Measurements from ENCODE around the gene KRTAP5-7. TPM values are rescaled to one million over a fixed set of nuclear protein-coding genes. Genes with fewer than 3 reads are reported as not detected.
A peak's percentile ranks its signal among the peaks of the same experiment; 100 is the strongest.

The KRTAP5-7 gene
- total RNA-seq, 1 experiment from 2014 or later, result not detected

DNA sequence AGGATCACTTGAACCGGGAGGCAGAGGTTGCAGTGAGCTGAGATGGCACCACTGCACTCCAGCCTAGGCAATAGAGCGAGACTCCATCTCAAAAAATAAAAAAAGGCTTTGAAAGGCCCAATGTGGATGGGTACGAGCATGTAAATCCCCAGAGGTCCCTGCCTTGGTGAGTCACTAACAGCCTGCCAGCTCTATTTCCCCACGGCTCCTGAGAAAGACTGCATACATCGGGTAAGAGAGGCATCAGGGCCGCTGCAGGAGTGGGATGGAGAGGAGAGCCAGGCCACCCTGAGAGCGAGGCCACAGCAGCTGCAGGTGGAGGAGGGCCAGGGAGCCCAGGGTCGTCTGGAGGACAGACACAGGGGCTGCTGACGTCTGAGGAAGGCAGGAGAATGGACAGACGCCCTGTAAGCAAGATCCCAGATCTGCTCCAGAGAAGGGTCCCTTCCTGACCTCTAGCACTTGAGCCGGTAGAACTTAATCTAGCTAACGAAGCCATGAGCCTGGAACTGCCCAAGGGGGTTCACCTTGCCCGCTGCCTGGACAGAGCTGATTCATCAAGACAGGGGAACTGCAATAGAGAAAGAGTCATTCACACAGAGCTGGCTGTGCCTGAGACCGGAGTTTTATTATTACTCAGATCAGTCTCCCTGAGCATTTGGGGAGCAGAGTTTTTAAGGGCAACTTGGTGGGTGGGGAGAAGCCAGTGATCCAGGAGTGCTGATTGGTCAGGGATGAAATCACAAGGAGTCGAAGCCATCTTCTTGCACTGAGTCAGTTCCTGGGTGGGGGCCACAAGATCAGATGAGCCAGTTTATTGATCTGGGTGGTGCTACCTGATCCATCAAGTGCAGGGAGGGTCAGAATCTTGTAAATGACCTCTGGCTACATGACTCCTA is 16.1 kb downstream of the KRTAP5-7 start:
- DNase-seq (ENCODE audit: unreplicated experiment), result peak; percentile 10
- intact Hi-C loops (cut with micrococcal nuclease), result no loop called here
- Mint-ChIP-seq H3K27ac (ENCODE audit: low read depth, unreplicated experiment) (no peak overlapping the region), H3K4me1 (ENCODE audit: insufficient read depth, unreplicated experiment) (no peaks in the 10 kb centered on the region), H3K27me3 (ENCODE audit: insufficient read depth, unreplicated experiment) (no peaks in the 10 kb centered on the region), H3K36me3 (ENCODE audit: insufficient read depth, unreplicated experiment) (no peaks in the 10 kb centered on the region), H3K9me3 (ENCODE audit: unreplicated experiment) (peaks cover 19% of the 10 kb centered on the region), H3K4me3 (ENCODE audit: unreplicated experiment) (no peak overlapping the region)
- POLR2A ChIA-PET, result interaction anchor here (1.0 kb wide), 1 partner anchor 8 kb away, joined by 5 read pairs; no protein-coding TSS in a partner anchor
- CTCF ChIA-PET, result no interaction called here
- TF ChIP-seq, protein P1, sequence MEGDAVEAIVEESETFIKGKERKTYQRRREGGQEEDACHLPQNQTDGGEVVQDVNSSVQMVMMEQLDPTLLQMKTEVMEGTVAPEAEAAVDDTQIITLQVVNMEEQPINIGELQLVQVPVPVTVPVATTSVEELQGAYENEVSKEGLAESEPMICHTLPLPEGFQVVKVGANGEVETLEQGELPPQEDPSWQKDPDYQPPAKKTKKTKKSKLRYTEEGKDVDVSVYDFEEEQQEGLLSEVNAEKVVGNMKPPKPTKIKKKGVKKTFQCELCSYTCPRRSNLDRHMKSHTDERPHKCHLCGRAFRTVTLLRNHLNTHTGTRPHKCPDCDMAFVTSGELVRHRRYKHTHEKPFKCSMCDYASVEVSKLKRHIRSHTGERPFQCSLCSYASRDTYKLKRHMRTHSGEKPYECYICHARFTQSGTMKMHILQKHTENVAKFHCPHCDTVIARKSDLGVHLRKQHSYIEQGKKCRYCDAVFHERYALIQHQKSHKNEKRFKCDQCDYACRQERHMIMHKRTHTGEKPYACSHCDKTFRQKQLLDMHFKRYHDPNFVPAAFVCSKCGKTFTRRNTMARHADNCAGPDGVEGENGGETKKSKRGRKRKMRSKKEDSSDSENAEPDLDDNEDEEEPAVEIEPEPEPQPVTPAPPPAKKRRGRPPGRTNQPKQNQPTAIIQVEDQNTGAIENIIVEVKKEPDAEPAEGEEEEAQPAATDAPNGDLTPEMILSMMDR (IDR thresholded peaks at IDR 0.05; ENCODE audit: unreplicated experiment), result no peak
- BruUV-seq (replicated peaks), result no TSS peak

DNA sequence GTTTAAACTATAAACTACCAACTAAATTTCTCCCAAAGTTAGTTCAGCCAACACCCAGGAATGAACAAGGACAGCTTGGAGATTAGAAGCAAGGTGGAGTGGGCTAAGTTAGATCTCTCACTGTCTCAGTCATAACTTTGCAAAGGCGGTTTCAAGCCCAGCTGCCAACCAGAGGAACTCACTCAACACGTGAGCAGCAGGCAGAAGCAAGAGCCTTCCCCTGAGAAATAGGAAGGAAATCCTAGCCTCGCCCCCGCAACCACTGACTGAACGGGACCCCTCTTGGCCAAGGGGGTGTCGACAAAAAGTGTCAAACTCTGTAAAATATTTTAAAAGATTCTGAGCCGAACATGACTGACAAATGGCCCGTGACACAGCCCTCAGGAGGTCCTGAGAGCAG is 16.8 kb downstream of the KRTAP5-7 start:
- no peak for DNase-seq (ENCODE audit: unreplicated experiment)
- Mint-ChIP-seq H3K4me3 (ENCODE audit: unreplicated experiment) (no peak overlapping the region), H3K36me3 (ENCODE audit: insufficient read depth, unreplicated experiment) (no peaks in the 10 kb centered on the region), H3K27ac (ENCODE audit: low read depth, unreplicated experiment) (no peak overlapping the region), H3K27me3 (ENCODE audit: insufficient read depth, unreplicated experiment) (no peaks in the 10 kb centered on the region), H3K4me1 (ENCODE audit: insufficient read depth, unreplicated experiment) (no peaks in the 10 kb centered on the region), H3K9me3 (ENCODE audit: unreplicated experiment) (peaks cover 19% of the 10 kb centered on the region)
- CTCF ChIA-PET, result no interaction called here
- no TSS peak for BruUV-seq (replicated peaks)
- TF ChIP-seq, protein P1 (IDR thresholded peaks at IDR 0.05; ENCODE audit: unreplicated experiment), result no peak
- POLR2A ChIA-PET, result no interaction called here
- intact Hi-C loops (cut with micrococcal nuclease), result no loop called here

DNA sequence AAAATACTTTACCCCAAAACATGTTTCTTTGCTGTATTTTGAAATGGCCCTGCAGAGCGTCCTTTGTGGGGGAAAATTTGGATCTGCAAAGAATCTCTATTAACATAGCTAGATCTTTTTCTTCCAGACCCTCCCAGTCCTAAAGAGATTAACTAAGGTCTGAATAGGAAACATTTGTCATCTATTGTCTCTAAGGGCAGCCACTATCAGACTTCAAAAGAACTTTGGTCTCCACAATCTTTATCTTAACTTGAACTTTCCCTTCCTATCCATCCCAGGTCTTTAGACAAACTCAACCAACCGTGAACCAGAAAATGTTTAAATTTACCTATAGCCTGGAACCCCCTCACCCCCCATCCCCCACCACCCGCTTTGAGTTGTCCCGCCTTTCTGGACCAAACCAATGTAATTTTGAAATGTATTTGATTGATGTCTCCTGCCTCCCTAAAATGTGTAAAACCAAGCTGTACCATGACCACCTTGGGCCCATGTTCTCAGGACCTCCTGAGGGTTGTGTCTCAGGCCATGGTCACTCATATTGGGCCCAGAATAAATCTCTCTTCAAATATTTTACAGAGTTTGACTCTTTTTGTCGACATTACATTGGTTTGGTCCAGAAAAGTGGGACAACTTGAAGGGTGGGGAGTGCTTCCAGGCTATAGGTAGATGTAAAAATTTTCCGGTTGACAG is 17.6 kb downstream of the KRTAP5-7 start:
- POLR2A ChIA-PET, result no interaction called here
- H3K9me3 Mint-ChIP-seq (ENCODE audit: unreplicated experiment), result peaks cover 19% of the 10 kb centered on the region
- DNase-seq (ENCODE audit: unreplicated experiment), result no peak
- CTCF ChIA-PET, result interaction anchor here (0.6 to 0.7 kb wide), 3 partner anchors 35 to 186 kb away, joined by 3 to 4 read pairs (median 3); no protein-coding TSS in a partner anchor
- H3K4me1 Mint-ChIP-seq (ENCODE audit: insufficient read depth, unreplicated experiment), result no peaks in the 10 kb centered on the region
- no TSS peak for BruUV-seq (replicated peaks)
- no peak overlapping the region for H3K27ac Mint-ChIP-seq (ENCODE audit: low read depth, unreplicated experiment)
- no peaks in the 10 kb centered on the region for H3K36me3 Mint-ChIP-seq (ENCODE audit: insufficient read depth, unreplicated experiment)
- TF ChIP-seq, protein P1 (IDR thresholded peaks at IDR 0.05; ENCODE audit: unreplicated experiment), result no peak
- no peak overlapping the region for H3K4me3 Mint-ChIP-seq (ENCODE audit: unreplicated experiment)
- no peaks in the 10 kb centered on the region for H3K27me3 Mint-ChIP-seq (ENCODE audit: insufficient read depth, unreplicated experiment)
- intact Hi-C loops (cut with micrococcal nuclease), result no loop called here

DNA sequence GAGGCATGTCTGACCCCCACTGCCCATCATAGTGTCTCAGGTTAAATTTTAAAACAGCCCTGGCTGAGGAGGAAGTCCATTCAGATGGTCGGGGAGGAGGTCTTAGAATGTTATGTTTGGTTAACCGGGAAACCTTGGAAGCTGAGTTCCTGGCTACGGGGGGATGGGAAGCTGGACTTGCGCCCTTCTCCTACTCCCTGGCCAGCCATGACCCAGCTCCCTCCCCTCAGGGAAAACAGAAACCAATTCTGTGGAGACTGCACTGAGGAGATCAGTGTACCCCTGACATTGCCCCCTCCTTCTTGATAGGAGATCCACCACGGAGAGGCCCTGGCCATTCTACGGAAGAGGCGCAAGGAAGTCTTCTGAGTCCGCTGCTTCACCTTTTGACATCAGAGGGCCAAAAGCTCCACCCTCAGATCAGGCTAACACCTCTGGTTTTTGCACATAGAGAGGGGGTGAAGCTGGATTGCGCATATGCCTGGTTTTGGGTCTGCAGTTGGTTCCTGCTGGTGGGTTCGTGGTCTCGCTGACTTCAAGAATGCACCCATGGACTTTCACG is 18.4 kb downstream of the KRTAP5-7 start:
- TF ChIP-seq, protein P1 (IDR thresholded peaks at IDR 0.05; ENCODE audit: unreplicated experiment), result no peak
- ChIA-PET POLR2A (interaction anchor here (0.6 kb wide), 1 partner anchor 425 kb away, joined by 3 read pairs; no protein-coding TSS in a partner anchor), CTCF (interaction anchor here (0.6 to 0.7 kb wide), 2 partner anchors 34 to 187 kb away, joined by 3 read pairs; no protein-coding TSS in a partner anchor)
- no peaks in the 10 kb centered on the region for H3K36me3 Mint-ChIP-seq (ENCODE audit: insufficient read depth, unreplicated experiment)
- intact Hi-C loops (cut with micrococcal nuclease), result no loop called here
- no peaks in the 10 kb centered on the region for H3K27me3 Mint-ChIP-seq (ENCODE audit: insufficient read depth, unreplicated experiment)
- peaks cover 17% of the 10 kb centered on the region for H3K9me3 Mint-ChIP-seq (ENCODE audit: unreplicated experiment)
- no peak overlapping the region for H3K27ac Mint-ChIP-seq (ENCODE audit: low read depth, unreplicated experiment)
- H3K4me3 Mint-ChIP-seq (ENCODE audit: unreplicated experiment), result no peak overlapping the region
- BruUV-seq (replicated peaks), result no TSS peak
- H3K4me1 Mint-ChIP-seq (ENCODE audit: insufficient read depth, unreplicated experiment), result no peaks in the 10 kb centered on the region
- DNase-seq (ENCODE audit: unreplicated experiment), result no peak

All from MCF 10A (cell line).